Erythroblast (primary cell): ENCODE data around the gene TENM4.

Source experiments
- GATA1 ChIP-seq: IDR thresholded peaks from 2 replicates; pipeline ENCODE4 v1.6.1; 2011; ENCODE audit warnings: low read depth, mild to moderate bottlenecking, control low read depth, low read length, moderate library complexity
- POLR2A ChIP-seq: IDR thresholded peaks from 2 replicates; pipeline ENCODE4 v1.6.1; 2011; ENCODE audit warnings: mild to moderate bottlenecking, low read length

DNA sequence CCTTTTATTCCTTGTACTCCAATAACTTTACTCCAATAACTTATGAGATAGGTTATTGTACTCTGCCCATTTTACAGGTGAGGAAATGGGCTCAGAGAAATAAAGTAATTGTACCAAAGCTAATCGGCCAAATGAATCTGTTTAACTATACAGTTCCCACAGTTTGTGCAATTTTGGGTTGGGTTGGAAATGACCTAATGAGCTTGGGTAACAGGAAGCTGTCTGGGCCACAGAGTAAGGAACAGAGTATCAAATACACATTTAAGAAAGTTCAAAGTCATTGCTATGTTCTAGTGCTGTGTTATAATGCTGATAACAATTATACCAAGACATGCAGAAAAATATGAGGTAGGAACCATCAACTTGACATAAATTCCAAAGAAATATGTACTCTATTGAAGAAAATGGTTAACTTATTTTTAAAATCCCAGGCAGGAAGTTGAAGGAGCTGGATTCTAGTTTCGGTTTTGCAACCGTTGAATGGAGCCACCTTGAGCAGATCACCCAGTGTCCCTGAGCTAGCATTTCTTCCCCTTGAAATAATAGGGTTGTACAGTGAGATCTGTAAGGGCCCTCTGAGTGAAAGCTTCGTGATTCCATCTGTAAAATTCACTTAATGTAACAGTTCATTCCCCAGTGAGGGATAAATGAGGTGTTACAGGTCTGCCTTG, 505.3 kb downstream of the TENM4 start:
- TF ChIP-seq POLR2A (no peak), GATA1 (no peak)
